Renal cortex interstitium (tissue), 3 donors: ENCODE data around the gene OR3A1. TPM values are rescaled to one million over a fixed set of nuclear protein-coding genes. Genes with fewer than 3 reads are reported as not detected.

Experiments
- polyA plus RNA-seq, 3 donors: library from polyadenylated mRNA; unstranded; fragments of 120-200 nt; gene quantifications; one replicate each; pipeline ENCODE4 v1.2.1, GENCODE V29; 2013; ENCODE audit not compliant: insufficient read length in 3 of 3

OR3A1 gene
- polyA plus RNA-seq, 3 donors: 0.12 to 0.24 TPM; not detected in 1

Other genes with a start within 250 kb of the OR3A1 start
- gene OR1D5, start 234.8 kb downstream of the OR3A1 start, polyA plus RNA-seq: not detected
- under 1 TPM in 2 of 3 donors, not detected in 1; 0.01 to 0.03 TPM for gene OR1D2, start 193.9 kb downstream of the OR3A1 start, polyA plus RNA-seq
- gene OR1G1, start 170.8 kb downstream of the OR3A1 start, polyA plus RNA-seq: not detected
- gene OR1A2, start 100.8 kb downstream of the OR3A1 start, polyA plus RNA-seq: not detected
- under 1 TPM; 0.03 to 0.08 (median 0.05) TPM for gene OR1A1, start 90.7 kb downstream of the OR3A1 start, polyA plus RNA-seq
- 1 to 10 TPM in 1 of 3 donors, under 1 TPM in 2; 0.20 to 3.1 (median 0.39) TPM for gene OR3A2, start 87.9 kb upstream of the OR3A1 start, polyA plus RNA-seq
- under 1 TPM in 1 of 3 donors, not detected in 2; 0.07 TPM for gene OR1E1, start 100.0 kb upstream of the OR3A1 start, polyA plus RNA-seq
- gene OR3A3, start 113.0 kb upstream of the OR3A1 start, polyA plus RNA-seq: under 1 TPM; 0.06 to 0.11 (median 0.06) TPM
- not detected for gene OR1E2, start 135.5 kb upstream of the OR3A1 start, polyA plus RNA-seq
- gene SPATA22, start 173.5 kb upstream of the OR3A1 start, polyA plus RNA-seq: under 1 TPM; 0.36 to 0.65 (median 0.40) TPM
- 10 to 100 TPM; 20.8 to 31.7 (median 27.2) TPM for gene ASPA, start 177.6 kb upstream of the OR3A1 start, polyA plus RNA-seq